H1 (cell line): Measurements from ENCODE around the gene TMPRSS9.

Source experiments
- CEBPB ChIP-seq: IDR thresholded peaks from 2 replicates; pipeline ENCODE4 v1.6.1; 2012; ENCODE audit warnings: low read depth, low read length
- CHD2 ChIP-seq: IDR thresholded peaks from 2 replicates; pipeline ENCODE4 v1.6.1; 2012; ENCODE audit warnings: low read length, improper control_type of control experiment
- CTCF ChIP-seq, 3 experiments: IDR thresholded peaks; 1 replicate in 2 of 3; 2 replicates in 1 of 3; pipeline versions ENCODE4 v1.5.1 to v1.6.1; 2011; ENCODE audit warnings: low read length in 3 of 3, mild to moderate bottlenecking in 3 of 3, inconsistent platforms in 2 of 3, low read depth in 1 of 3, moderate library complexity in 1 of 3; ENCODE audit not compliant: insufficient read depth in 1 of 3; ENCODE audit errors: control extremely low read depth in 1 of 3
- EZH2 ChIP-seq: fragments of 200-600 bp; sonication (generic); IDR thresholded peaks from 2 replicates; pipeline ENCODE4 v1.7.1; 2012; ENCODE audit warnings: low read depth, mild to moderate bottlenecking, moderate library complexity, low read length, inconsistent platforms; ENCODE audit not compliant: severe bottlenecking
- HDAC2 ChIP-seq, 2 experiments: fragments of 300-600 bp in 1 of 2; sonication (generic) in 1 of 2; IDR thresholded peaks; 2 replicates each; pipeline ENCODE4 v1.6.1; 2011 to 2012; ENCODE audit warnings: low read depth in 2 of 2, low read length in 2 of 2, mild to moderate bottlenecking in 2 of 2, moderate library complexity in 2 of 2, borderline replicate concordance in 1 of 2, inconsistent platforms in 1 of 2
- POLR2A ChIP-seq, 2 experiments: IDR thresholded peaks; 1 replicate in 1 of 2; 2 replicates in 1 of 2; pipeline ENCODE4 v1.6.1; 2011; ENCODE audit warnings: low read depth in 2 of 2, low read length in 2 of 2, mild to moderate bottlenecking in 2 of 2; ENCODE audit errors: control extremely low read depth in 1 of 2
- RFX5 ChIP-seq: IDR thresholded peaks from 2 replicates; pipeline ENCODE4 v1.6.1; 2011; ENCODE audit warnings: low read depth, low read length, improper control_type of control experiment, borderline replicate concordance
- TAF1 ChIP-seq: IDR thresholded peaks from 2 replicates; pipeline ENCODE4 v1.6.1; 2011; ENCODE audit warnings: mild to moderate bottlenecking, low read depth, low read length

- TF ChIP-seq POLR2A (IDR thresholded peaks at IDR 0.05; ENCODE audit: control extremely low read depth in 1 of 2, low read depth in 2 of 2, low read length in 2 of 2) (no peak), CTCF (IDR thresholded peaks at IDR 0.05; ENCODE audit: control extremely low read depth in 1 of 3, insufficient read depth in 1 of 3, low read depth in 1 of 3, low read length in 3 of 3) (no peak), EZH2 (no peak), RFX5 (no peak), TAF1 (no peak), HDAC2 (IDR thresholded peaks at IDR 0.05; ENCODE audit: borderline replicate concordance in 1 of 2, low read depth in 2 of 2, low read length in 2 of 2) (no peak), CEBPB (no peak), CHD2 (no peak)
Observed at GRCh38 chr19:2457394-2458037, 97.5 kb downstream of the TMPRSS9 start.
